NCI-H510A treated with DMSO at 0.1 percent for 48 hours (cell line): ENCODE measurements around the gene THSD4.

ENCODE experiments used
- DNase-seq: peaks from one replicate; lab custom pipeline; 2025; lab: John Stamatoyannopoulos, UW

Gene THSD4

GRCh38 chr15:71808311-71809020 lies 693.2 kb downstream of the THSD4 start:
- DNase-seq: no peak

- no peak for DNase-seq
Measured at GRCh38 chr15:71809346-71809745, 694.1 kb downstream of the THSD4 start.

DNA sequence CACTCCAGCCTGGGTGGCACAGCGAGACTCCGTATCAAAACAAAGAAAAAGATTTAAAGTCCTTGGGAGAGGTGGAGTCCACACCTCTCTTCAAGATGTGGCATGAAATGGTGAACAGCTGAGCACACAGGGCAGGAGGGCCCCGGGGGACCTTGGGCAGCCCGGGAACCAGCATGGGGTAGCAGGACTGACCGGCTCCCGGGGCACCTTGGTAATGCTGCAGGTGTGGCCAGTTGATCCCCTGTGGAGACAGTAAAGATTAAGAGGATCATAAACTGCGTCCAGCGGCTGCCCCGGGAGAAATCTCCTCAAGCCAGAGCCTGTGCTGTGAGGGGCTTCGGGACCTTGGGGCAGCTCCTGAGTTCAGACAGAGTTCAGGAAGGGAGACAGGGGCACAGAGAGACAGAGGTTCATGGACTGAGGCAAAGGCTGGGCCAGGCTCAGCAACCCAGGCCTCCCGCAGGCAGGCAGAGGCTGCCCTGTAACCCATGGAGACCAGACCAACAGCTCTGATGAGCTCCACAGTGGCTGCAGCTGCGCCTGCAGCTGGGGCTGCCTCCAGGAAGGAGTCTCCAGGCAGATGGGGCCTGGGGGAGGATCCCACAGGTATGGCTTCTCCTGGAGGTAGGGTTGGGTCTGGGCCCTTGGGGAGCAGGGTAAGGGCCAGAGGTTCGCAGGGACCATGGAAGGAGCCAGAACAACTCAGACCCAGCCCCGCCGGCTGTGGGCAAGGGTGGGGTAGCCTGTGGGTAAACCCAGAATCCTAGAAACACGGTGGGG lies 695.2 kb downstream of the THSD4 start, which contains the start of gene NR2E3:
NR2E3 (plus strand) TSS at position 299 of the 780 bp plus-strand sequence; CDS start at position 489, 190 bp downstream.
- DNase-seq: no peak

- no peak for DNase-seq
Measured at GRCh38 chr15:71811036-71811736, 695.9 kb downstream of the THSD4 start.

GRCh38 chr15:71811752-71812735 lies 696.8 kb downstream of the THSD4 start:
- no peak for DNase-seq

- no peak for DNase-seq
Measured at GRCh38 chr15:71812966-71813722, 697.9 kb downstream of the THSD4 start.

DNA sequence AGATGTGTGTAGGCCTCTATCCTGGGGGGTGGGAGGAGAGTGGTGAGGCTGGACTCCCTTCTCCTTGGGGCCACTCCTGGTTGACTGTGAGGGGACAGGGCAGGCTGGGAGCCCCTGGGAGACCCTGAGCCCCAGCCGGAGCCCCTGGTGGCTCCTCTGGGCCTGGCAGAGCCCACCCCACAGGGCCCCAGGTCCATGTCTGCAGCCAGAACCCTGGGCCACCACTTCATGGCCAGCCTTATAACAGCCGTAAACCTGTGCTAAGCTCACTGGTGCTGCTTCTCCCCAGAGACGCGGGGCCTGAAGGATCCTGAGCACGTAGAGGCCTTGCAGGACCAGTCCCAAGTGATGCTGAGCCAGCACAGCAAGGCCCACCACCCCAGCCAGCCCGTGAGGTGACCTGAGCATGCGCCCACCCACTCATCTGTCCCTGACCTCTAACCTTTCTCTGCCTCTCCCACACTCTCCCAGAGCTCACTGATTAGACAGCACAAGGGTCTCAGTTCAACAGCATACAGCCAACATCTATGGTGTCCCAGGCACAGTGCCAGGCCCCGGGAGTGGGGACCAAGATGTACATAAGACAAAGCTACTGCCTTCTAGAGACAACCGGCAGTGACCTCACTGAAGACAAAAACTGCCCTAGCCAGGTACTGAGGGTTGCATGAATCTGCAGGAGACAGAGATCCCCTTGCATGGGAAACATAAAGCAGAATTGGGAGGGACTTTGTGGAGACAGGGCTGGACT lies 698.6 kb downstream of the THSD4 start:
- DNase-seq: no peak

DNA sequence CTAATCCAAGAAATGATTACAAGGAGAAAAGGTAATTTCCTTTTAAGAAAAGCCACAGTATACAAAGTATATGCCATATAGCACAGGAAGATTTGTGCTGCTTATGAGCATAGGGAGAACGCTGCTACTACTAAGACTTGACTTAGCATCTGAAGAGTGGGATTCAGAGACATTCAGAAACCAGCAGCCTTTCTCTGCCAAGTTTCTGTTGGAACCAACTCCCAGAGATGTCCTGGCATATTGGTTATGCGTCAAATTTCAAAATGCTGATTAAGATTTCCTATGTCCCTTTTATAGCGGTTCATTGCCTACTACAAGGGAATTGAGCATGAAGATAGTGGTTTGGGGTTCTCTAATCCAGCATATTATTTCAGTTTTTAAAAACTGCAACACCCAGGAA lies 700.0 kb downstream of the THSD4 start:
- DNase-seq: no peak

DNA sequence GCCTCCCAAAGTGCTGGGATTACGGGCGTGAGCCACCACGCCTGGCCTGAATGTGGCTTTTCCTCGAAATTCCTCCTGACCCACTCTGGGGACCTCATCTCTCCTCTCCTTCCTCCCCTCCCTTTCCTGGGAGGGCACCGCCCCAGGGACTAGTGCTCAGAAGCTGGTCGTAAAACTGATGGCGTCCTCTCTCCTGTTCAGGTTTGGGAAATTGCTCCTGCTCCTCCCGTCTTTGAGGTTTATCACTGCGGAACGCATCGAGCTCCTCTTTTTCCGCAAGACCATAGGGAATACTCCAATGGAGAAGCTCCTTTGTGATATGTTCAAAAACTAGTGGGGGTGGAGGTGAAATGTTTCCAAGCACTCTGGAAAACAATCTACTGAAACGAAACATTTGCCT lies 702.1 kb downstream of the THSD4 start:
- no peak for DNase-seq

DNA sequence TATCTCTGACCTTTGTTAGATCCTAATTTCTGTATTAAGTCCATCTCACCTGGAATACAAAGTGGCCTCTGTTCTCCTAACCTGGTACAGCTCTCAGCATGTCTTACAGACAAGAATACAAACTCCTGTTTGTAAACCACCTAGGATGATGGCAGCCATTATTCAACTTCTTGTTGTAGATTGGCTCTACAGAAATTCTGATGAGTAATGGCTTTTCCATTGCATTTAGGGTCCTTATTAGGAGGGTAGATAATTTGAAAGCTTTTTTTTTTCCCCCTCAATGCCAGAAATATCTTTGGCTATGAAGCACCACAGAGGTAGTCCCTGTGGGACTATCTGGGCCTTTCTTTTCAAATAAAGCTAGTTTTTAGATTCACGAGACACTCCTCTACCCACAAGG lies 704.9 kb downstream of the THSD4 start:
- DNase-seq: no peak

- DNase-seq: no peak
Measured at GRCh38 chr15:71821547-71822129, 706.4 kb downstream of the THSD4 start.

- DNase-seq: no peak
Measured at GRCh38 chr15:71822890-71823630, 707.8 kb downstream of the THSD4 start.

DNA sequence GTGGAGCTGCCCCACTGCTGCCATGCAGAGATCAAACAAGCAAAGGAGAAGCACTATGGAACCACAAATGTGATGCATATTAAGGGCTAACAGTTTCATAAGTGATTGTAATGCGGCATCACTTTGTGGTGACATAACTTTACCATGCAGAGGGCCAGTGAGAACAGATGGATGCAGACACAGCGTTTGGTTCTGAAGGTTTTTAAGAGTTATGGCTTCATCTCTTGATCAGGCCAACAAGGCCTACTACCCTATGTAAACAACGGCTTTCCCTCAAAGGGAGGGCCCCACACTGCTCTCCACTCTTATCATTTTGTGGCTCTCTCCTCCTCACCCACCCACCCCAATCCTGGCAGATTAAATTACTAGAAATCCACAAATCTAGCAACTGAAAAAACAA lies 708.5 kb downstream of the THSD4 start:
- no peak for DNase-seq

DNA sequence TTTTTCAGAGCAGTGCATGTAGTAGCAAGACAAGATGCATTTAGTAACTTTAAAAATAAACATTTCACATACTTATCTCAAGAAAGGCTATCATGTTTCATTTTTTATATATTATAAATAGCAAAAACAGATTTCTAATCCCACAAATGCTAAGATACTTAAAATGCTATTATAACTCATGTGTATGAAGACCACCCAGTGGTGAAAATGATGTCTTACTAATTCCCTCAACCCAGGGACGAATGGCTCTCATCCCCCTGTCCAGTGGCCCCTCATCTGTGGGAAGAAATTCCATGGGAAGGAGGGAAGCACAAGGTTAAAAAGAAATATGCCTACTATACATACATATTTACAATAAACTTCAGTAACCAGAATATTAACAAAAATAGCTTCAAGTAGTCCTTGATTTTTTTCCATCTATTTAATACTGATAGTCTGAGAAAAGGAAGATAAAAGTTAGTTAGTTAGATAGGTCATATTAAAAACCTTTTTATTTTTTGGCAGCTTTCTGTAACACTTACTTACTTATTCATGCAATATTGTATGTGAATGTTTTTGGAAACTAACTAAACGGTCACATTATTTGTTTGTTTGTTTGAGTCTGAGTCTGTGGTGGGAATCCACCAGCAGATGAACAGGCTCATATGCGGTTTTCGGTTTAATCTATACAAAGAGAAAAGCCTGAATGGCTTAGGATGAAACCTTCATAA lies 709.9 kb downstream of the THSD4 start:
- no peak for DNase-seq

- DNase-seq: no peak
Measured at GRCh38 chr15:71826196-71826595, 710.9 kb downstream of the THSD4 start.

- no peak for DNase-seq
Measured at GRCh38 chr15:71830981-71831380, 715.7 kb downstream of the THSD4 start.
